Measurements from ENCODE around the gene TRAF5. TPM values are rescaled to one million over a fixed set of nuclear protein-coding genes. Genes with fewer than 3 reads are reported as not detected.

Gene TRAF5
- total and polyA plus RNA-seq, 2 of the 4 experiments (the other 2 are of a cell fraction): 10.0 to 14.7 TPM

DNA sequence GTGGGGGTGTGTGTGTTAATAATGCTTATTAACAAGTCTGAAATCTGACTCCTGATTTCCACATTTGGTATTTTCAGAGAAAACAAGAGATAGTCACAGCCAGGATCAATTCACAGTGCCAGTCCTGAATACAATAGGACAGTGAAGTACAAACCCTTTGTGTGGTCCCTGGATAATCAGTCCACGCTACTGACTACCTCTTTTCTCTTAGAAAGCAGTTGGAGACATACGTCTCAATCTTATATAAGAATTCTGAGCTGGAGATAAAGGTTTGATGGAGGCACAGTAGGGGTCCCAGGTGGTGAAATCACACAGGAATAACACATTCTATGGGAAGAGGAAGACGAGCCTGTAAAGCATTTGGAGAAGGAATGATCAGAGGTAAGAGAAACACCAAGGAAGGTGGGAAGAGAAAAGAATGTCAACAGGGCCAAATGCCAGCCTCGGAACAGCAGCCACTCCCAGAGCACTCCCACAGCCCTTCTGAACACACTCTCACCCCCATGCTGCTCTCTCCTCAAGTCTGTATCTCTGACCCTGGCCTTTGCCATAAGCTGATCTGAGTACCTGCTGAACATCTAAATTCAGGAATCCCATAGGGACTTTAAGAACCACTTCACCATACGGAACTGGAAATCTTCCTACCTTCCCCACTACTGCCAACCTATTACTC lies 48.6 kb downstream of the TRAF5 start:
- peaks cover 17% of the 10 kb centered on the region for H3K36me3 ChIP-seq (ENCODE audit: control insufficient read depth, insufficient read depth, low read length)
- ATAC-seq (ENCODE audit: low read depth) (no peak), DNase-seq (no peak)
- no peak overlapping the region for H3K4me3 ChIP-seq (ENCODE audit: insufficient read depth, low read depth, low read length)
- no TSS peak for BruUV-seq (replicated peaks)
- no peak overlapping the region for H2BK20ac ChIP-seq (ENCODE audit: low read depth, low read length)
- no peak overlapping the region for H3K4ac ChIP-seq (ENCODE audit: low read depth, low read length)
- H3K4me1 ChIP-seq (ENCODE audit: control insufficient read depth, insufficient read depth, low read length): no peaks in the 10 kb centered on the region
- intact Hi-C loops (cut with micrococcal nuclease): no loop called here
- no peaks in the 10 kb centered on the region for H4K20me1 ChIP-seq (ENCODE audit: insufficient read depth, low read length)
- in situ Hi-C loops (cut with MboI; ENCODE audit: low sequenced_read_pairs): no loop called here
- no peak overlapping the region for H3K9ac ChIP-seq (ENCODE audit: low read depth, low read length)
- no peaks in the 10 kb centered on the region for H3K27me3 ChIP-seq (ENCODE audit: control insufficient read depth, insufficient read depth, low read length)
- no peak overlapping the region for H2BK120ac ChIP-seq (ENCODE audit: low read depth, low read length)
- no CpG with 5 or more reads among the region's 5 CpGs for WGBS, 2 experiments (ENCODE audit: extremely low coverage in 2 of 2, insufficient read length in 1 of 2)
- H2AK5ac ChIP-seq (ENCODE audit: low read depth, low read length): no peak overlapping the region
- H3K9me3 ChIP-seq (ENCODE audit: control insufficient read depth, insufficient read depth, low read length): no peaks in the 10 kb centered on the region
- no peaks in the 10 kb centered on the region; a peak in 2 of 4 replicates for H3K79me1 ChIP-seq (ENCODE audit: low read depth in 1 of 2, low read length in 2 of 2)
- peak overlapping the region; percentile 66 for H2AFZ ChIP-seq (replicated peaks; ENCODE audit: low read length, poor library complexity)
- H3K4me2 ChIP-seq (ENCODE audit: low read depth, low read length): no peak overlapping the region
- ChIA-PET POLR2A (ENCODE audit: unreplicated experiment) (no interaction called here), CTCF (no interaction called here)
- no peak overlapping the region for H2BK5ac ChIP-seq (ENCODE audit: low read depth, low read length, poor library complexity, severe bottlenecking)
- H4K5ac ChIP-seq (ENCODE audit: low read depth, low read length): no peak overlapping the region
- no peak overlapping the region for H4K8ac ChIP-seq (ENCODE audit: low read depth in 2 of 2, low read length in 2 of 2)
- no peak overlapping the region for H2AK9ac ChIP-seq (replicated peaks; ENCODE audit: low read depth, low read length, poor library complexity)
- no peaks in the 10 kb centered on the region; the same call in 1 of the 2 replicates for H3K9me1 ChIP-seq (ENCODE audit: insufficient read depth, low read length)
- H2BK15ac ChIP-seq (ENCODE audit: low read depth, low read length): no peak overlapping the region
- no peak overlapping the region for H3K56ac ChIP-seq (ENCODE audit: extremely low read depth, insufficient read depth, low read length)
- H4K91ac ChIP-seq (ENCODE audit: insufficient read depth, low read depth, low read length): no peak overlapping the region
- no peak overlapping the region for H3K18ac ChIP-seq (ENCODE audit: low read depth, low read length)
- H3K23ac ChIP-seq (ENCODE audit: low read depth, low read length): no peak overlapping the region
- no peak overlapping the region for H3K27ac ChIP-seq (ENCODE audit: insufficient read depth, low read length)
- TF ChIP-seq SMC3 (IDR thresholded peaks at IDR 0.05; ENCODE audit: low read depth, low read length): no peak
- TF ChIP-seq, protein P1, sequence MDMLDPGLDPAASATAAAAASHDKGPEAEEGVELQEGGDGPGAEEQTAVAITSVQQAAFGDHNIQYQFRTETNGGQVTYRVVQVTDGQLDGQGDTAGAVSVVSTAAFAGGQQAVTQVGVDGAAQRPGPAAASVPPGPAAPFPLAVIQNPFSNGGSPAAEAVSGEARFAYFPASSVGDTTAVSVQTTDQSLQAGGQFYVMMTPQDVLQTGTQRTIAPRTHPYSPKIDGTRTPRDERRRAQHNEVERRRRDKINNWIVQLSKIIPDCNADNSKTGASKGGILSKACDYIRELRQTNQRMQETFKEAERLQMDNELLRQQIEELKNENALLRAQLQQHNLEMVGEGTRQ (IDR thresholded peaks at IDR 0.05; ENCODE audit: low read depth, low read length): no peak
- TF ChIP-seq RAD21 (IDR thresholded peaks at IDR 0.05; ENCODE audit: low read length): no peak
- no peak for TF ChIP-seq RFX5 (IDR thresholded peaks at IDR 0.05; ENCODE audit: low read depth, low read length)
- TF ChIP-seq MAFK (IDR thresholded peaks at IDR 0.05; ENCODE audit: low read depth, low read length): no peak
- no peak for TF ChIP-seq RCOR1 (IDR thresholded peaks at IDR 0.05; ENCODE audit: insufficient replicate concordance, low read length)
- no peak for TF ChIP-seq MXI1 (IDR thresholded peaks at IDR 0.05; ENCODE audit: borderline replicate concordance, low read depth, low read length)
- TF ChIP-seq CEBPB (IDR thresholded peaks at IDR 0.05; ENCODE audit: low read depth, low read length): no peak
- TF ChIP-seq FOS (IDR thresholded peaks at IDR 0.05; ENCODE audit: low read depth, low read length): no peak
- TF ChIP-seq CHD1 (IDR thresholded peaks at IDR 0.05; ENCODE audit: low read depth, low read length): no peak
- no peak for TF ChIP-seq CTCF (conservative IDR thresholded peaks at IDR 0.05; ENCODE audit: low read depth, low read length)
- TF ChIP-seq NFE2L2 (IDR thresholded peaks at IDR 0.05; ENCODE audit: low read depth, low read length): no peak
- no peak for TF ChIP-seq BHLHE40 (IDR thresholded peaks at IDR 0.05; ENCODE audit: low read depth, low read length)
- TF ChIP-seq POLR2A (IDR thresholded peaks at IDR 0.05; ENCODE audit: low read depth, low read length): no peak
- TF ChIP-seq, protein P2, sequence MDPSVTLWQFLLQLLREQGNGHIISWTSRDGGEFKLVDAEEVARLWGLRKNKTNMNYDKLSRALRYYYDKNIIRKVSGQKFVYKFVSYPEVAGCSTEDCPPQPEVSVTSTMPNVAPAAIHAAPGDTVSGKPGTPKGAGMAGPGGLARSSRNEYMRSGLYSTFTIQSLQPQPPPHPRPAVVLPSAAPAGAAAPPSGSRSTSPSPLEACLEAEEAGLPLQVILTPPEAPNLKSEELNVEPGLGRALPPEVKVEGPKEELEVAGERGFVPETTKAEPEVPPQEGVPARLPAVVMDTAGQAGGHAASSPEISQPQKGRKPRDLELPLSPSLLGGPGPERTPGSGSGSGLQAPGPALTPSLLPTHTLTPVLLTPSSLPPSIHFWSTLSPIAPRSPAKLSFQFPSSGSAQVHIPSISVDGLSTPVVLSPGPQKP (IDR thresholded peaks at IDR 0.05; ENCODE audit: borderline replicate concordance, low read depth, low read length): no peak
- TF ChIP-seq MAZ (IDR thresholded peaks at IDR 0.05; ENCODE audit: borderline replicate concordance, low read depth, low read length): no peak
- H3K14ac ChIP-seq (replicated peaks; ENCODE audit: low read depth, low read length): no peak overlapping the region
- dilution Hi-C loops (cut with HindIII; ENCODE audit: low sequenced_read_pairs, unreplicated experiment): no loop called here
